ENCODE measurements around the gene ABCC6. TPM values are rescaled to one million over a fixed set of nuclear protein-coding genes. Genes with fewer than 3 reads are reported as not detected.
"Not testable (repeated sequence)": the region's sequence is repeated elsewhere in the genome, so short reads cannot be mapped to it uniquely, and the experiment has no call there.

Gene ABCC6
- total RNA-seq, 6 experiments from 2014 or later, result 0.18 TPM; not detected in 5

GRCh38 chr16:16158082-16158658, 65.1 kb downstream of the ABCC6 start:
- H3K4me1 Mint-ChIP-seq (ENCODE audit: low read depth), result no peaks in the 10 kb centered on the region

GRCh38 chr16:16157166-16157565, 66.1 kb downstream of the ABCC6 start:
- TF ChIP-seq CTCF (IDR thresholded peaks at IDR 0.05), result no peak
- H3K4me3 Mint-ChIP-seq, result no peak overlapping the region
- no peaks in the 10 kb centered on the region for H3K4me1 Mint-ChIP-seq (ENCODE audit: low read depth)
- peaks cover 14% of the 10 kb centered on the region for H3K27me3 Mint-ChIP-seq (ENCODE audit: insufficient read depth)
- DNase-seq, result no peak
- H3K36me3 Mint-ChIP-seq (ENCODE audit: low read depth), result no peaks in the 10 kb centered on the region
- H3K9me3 Mint-ChIP-seq, result no peaks in the 10 kb centered on the region; the same call in 1 of the 2 replicates
- no peak overlapping the region for H3K27ac Mint-ChIP-seq

More at GRCh38 chr16:16158082-16158658, 65.1 kb downstream of the ABCC6 start:
- H3K4me3 Mint-ChIP-seq, result no peak overlapping the region
- H3K27ac Mint-ChIP-seq, result no peak overlapping the region
- no peaks in the 10 kb centered on the region for H3K36me3 Mint-ChIP-seq (ENCODE audit: low read depth)
- no peak for TF ChIP-seq CTCF (IDR thresholded peaks at IDR 0.05)
- peaks cover 15% of the 10 kb centered on the region for H3K27me3 Mint-ChIP-seq (ENCODE audit: insufficient read depth)
- DNase-seq, result no peak
- H3K9me3 Mint-ChIP-seq, result no peaks in the 10 kb centered on the region; the same call in 1 of the 2 replicates

GRCh38 chr16:16155234-16155633, 68.1 kb downstream of the ABCC6 start:
- Mint-ChIP-seq H3K27me3 (ENCODE audit: insufficient read depth) (peaks cover 8% of the 10 kb centered on the region), H3K27ac (no peak overlapping the region)

GRCh38 chr16:16154281-16154951, 68.9 kb downstream of the ABCC6 start:
- DNase-seq, result no peak
- TF ChIP-seq CTCF (IDR thresholded peaks at IDR 0.05), result no peak
- Mint-ChIP-seq H3K9me3 (no peaks in the 10 kb centered on the region), H3K27ac (no peak overlapping the region), H3K4me1 (ENCODE audit: low read depth) (no peaks in the 10 kb centered on the region), H3K4me3 (no peak overlapping the region), H3K27me3 (ENCODE audit: insufficient read depth) (peaks cover 8% of the 10 kb centered on the region), H3K36me3 (ENCODE audit: low read depth) (no peaks in the 10 kb centered on the region)

More at GRCh38 chr16:16155234-16155633, 68.1 kb downstream of the ABCC6 start:
- TF ChIP-seq CTCF (IDR thresholded peaks at IDR 0.05), result no peak
- no peaks in the 10 kb centered on the region for H3K36me3 Mint-ChIP-seq (ENCODE audit: low read depth)
- DNase-seq, result no peak
- no peak overlapping the region for H3K4me3 Mint-ChIP-seq
- H3K4me1 Mint-ChIP-seq (ENCODE audit: low read depth), result no peaks in the 10 kb centered on the region
- H3K9me3 Mint-ChIP-seq, result no peaks in the 10 kb centered on the region; the same call in 1 of the 2 replicates

- H3K27ac Mint-ChIP-seq; H3K36me3 Mint-ChIP-seq (ENCODE audit: low read depth); DNase-seq; H3K9me3 Mint-ChIP-seq; H3K27me3 Mint-ChIP-seq (ENCODE audit: insufficient read depth); H3K4me3 Mint-ChIP-seq; H3K4me1 Mint-ChIP-seq (ENCODE audit: low read depth): not testable (repeated sequence)
These were observed 70.3 kb downstream of the ABCC6 start for GRCh38 chr16:16153000-16153399.

- no peaks in the 10 kb centered on the region for H3K36me3 Mint-ChIP-seq (ENCODE audit: low read depth)
- H3K27me3 Mint-ChIP-seq (ENCODE audit: insufficient read depth), result peaks cover 6% of the 10 kb centered on the region; the same call in 1 of the 2 replicates
- H3K27ac Mint-ChIP-seq, result no peak overlapping the region
- no peak for TF ChIP-seq CTCF (IDR thresholded peaks at IDR 0.05)
- no peaks in the 10 kb centered on the region for H3K4me1 Mint-ChIP-seq (ENCODE audit: low read depth)
- no peak overlapping the region; the same call in 1 of the 2 replicates for H3K4me3 Mint-ChIP-seq
- H3K9me3 Mint-ChIP-seq, result no peaks in the 10 kb centered on the region
- DNase-seq, result no peak
These were observed 72.0 kb downstream of the ABCC6 start for GRCh38 chr16:16151315-16151714.
